Heart left ventricle (tissue), 13 donors: ENCODE results near the gene MAPT.

Experiments
- CTCF ChIP-seq, 12 donors: fragments of 200-600 bp; sonication (generic) in 4 of 12; IDR thresholded peaks; one replicate each; pipeline versions ENCODE4 v1.5.0 to v1.8.0; 2018 to 2022; ENCODE audit warnings: antibody characterized with exemption in 12 of 12, mild to moderate bottlenecking in 5 of 12
- POLR2A ChIP-seq, 2 donors: fragments of 450-650 bp; IDR thresholded peaks; one replicate each; pipeline ENCODE4 v1.6.1; 2017; ENCODE audit warnings: antibody characterized with exemption in 2 of 2, mild to moderate bottlenecking in 2 of 2, moderate library complexity in 2 of 2
- donor health status: ischemic (EF 13 %, LVEDD 7.1; RV severe dilation, severe dysfunction).
- donor health status: DM: no; HTN: yes; CAD: no.
- donor health status: DM: no; HTN: no; CAD: no.
- donor health status: ischemic (EF 25% LVEDD 6.9; RV normal size, moderate dysfunction).
- donor health status: ischemic (EF 25% LVEDD 5.7; RV mildly dilated, moderate dysfunction).
- donor health status: ischemic (EF 35%, LVEDD 5.7; RV mildly dilated, moderate dysfunction).
- donor health status: nonischemic (EF 11% LVEDD 7.7; RV severe dilation, severe dysfunction).
- donor health status: DM: yes; HTN: yes; CAD: no.
- donor health status: PGD.
- donor health status: ischemic (EF 29% LVEDD 5.4; RV normal size, mild dysfunction).
- donor health status: nonischemic (EF 23%, LVEDD 6.1; RV moderate dilation, normal function).

- TF ChIP-seq POLR2A (IDR thresholded peaks at IDR 0.05) (no peak), CTCF (IDR thresholded peaks at IDR 0.05) (no peak)
These were observed 74.4 kb downstream of the MAPT start for GRCh38 chr17:45968732-45969131.
